GM18951 (cell line): ENCODE results near the gene RAB25.

ENCODE experiments used
- POLR2A ChIP-seq: IDR thresholded peaks from 4 replicates; pipeline ENCODE4 v1.6.1; 2011; ENCODE audit warnings: mild to moderate bottlenecking; ENCODE audit not compliant: insufficient read length, insufficient read depth; ENCODE audit errors: extremely low read depth
- in situ Hi-C: fragments of 300-500 bp; cut with MboI; formaldehyde crosslinking; loops from one replicate; pipeline ENCODE4 v1.12.0; 2022; ENCODE audit warnings: low sequenced_read_pairs, mixed read lengths, inconsistent platforms; ENCODE audit not compliant: unreplicated experiment

RAB25 gene

GRCh38 chr1:156076609-156077429, 15.9 kb downstream of the RAB25 start:
- TF ChIP-seq POLR2A, result peak; percentile 64
- in situ Hi-C loops, result no loop called here

- in situ Hi-C loops, result no loop called here
- TF ChIP-seq POLR2A, result no peak
Measured at GRCh38 chr1:156077430-156077760, 16.4 kb downstream of the RAB25 start.

DNA sequence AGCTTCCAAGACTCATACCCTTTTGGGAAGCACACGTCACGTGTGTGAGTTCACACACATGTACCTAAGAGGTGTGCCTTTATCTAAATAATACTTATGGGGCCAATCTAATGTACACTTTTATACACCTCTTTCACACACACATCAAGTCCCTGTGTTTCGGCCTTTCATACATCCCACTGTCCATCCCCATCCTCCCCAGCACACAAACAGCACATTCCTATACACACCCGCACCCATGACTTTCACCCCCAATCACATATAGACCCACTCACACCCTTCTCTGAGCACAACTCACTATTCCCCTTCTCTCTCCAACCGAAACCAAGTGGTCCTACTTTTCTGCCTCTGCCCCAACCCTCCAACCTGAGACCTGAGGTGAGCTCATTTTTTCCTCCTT, 17.8 kb downstream of the RAB25 start:
- TF ChIP-seq POLR2A, result no peak

GRCh38 chr1:156079762-156080161, 18.8 kb downstream of the RAB25 start:
- in situ Hi-C loops, result no loop called here
- no peak for TF ChIP-seq POLR2A

More for the DNA sequence above, 17.8 kb downstream of the RAB25 start:
- in situ Hi-C loops, result no loop called here

DNA sequence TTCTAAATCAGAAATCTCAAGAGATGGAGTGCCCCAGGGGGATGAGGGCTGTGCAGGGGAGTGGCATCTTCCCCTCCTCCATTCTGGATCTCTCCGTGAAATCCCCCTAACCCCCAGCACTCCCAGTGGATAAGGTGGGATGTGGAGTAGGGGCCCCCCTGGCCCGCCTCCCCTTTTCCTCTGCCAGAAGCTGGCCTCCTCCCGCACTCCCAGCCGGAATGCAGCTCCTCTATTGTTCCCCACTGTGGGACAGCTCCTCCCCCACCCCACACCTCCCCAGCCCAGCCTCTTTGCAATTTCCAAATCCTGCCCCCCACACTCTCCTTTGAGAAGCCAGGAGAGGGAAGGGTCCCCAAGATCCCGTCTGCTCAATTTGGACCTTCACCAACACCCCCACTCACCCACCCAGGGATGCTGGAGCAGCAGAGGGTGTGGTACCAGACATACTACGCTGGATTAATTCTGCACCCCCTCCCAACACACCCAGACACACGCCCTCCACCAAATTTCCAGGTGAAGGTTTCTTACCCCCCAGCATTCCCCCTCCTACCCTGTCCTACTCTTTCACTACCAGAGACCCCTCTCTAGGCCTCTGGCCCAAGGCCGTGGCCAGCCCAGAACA, 19.4 kb downstream of the RAB25 start:
- no peak for TF ChIP-seq POLR2A
- in situ Hi-C loops, result no loop called here

GRCh38 chr1:156080863-156081179, 19.9 kb downstream of the RAB25 start:
- in situ Hi-C loops, result no loop called here
- TF ChIP-seq POLR2A, result no peak

- TF ChIP-seq POLR2A, result no peak
- in situ Hi-C loops, result no loop called here
Measured at GRCh38 chr1:156081180-156081916, 20.4 kb downstream of the RAB25 start.

DNA sequence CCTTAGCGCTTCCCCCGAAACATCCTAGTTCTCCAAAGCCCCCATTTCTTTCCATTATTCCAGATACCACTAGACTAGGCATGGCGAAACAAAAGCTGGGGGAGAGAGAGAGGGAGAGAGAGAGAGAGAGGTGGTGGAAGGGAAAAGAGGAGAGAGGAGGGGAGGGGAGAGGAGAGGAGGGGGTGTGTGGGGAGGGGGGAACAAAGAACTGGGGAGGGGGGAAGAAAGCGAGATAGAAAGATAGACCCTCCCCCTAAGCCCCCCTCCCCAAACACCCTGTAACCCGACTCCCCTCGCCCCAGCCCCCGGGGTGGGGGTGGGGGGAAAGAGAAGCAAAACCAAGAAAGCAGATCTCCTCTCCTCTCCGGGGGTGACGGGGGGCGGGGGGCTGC, 21.0 kb downstream of the RAB25 start:
- TF ChIP-seq POLR2A, result no peak
- in situ Hi-C loops, result no loop called here

DNA sequence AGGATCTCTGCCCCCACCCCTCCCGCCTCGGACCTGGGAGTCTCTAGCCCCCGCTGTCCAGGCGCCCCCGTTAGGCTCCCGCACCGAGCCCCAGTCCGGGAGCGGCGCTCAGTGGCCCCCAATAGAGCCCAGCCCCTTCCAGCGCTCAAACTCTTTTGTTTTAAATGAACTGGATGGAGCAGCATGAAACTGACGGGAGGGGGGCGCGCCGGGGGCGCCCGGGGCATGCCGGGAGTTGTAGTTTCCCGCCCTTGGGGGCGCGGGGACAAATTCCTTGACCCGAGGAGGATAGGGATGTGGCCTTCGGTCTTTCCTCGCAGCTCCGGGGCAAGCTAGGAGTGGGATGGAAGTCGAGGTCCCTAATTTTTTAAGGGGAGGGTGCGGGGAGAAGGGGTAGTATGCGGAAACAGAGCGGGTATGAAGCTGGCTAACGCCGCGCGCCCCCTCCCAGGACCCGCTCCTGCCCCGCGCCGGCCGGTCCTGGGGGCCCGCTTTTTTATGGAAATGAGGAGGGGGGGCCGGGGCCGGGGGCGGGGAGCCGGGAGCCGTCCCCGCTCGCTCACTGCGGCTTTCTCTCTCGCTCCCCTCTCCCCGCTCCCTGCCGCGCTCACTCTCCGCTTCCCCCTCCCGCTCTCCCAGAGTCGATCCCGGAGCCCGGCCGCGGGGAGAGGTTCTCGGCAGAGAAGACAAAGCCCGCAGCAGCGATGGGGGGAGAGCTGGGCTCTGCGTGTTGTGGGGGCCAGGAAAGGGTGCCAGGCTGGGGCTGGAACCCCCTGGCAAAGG, 21.5 kb downstream of the RAB25 start, which contains the start of gene MEX3A:
Gene MEX3A (minus strand): TSS at position 157 of the 783 bp plus-strand sequence. CDS start 467 bp downstream, outside the sequence.
- in situ Hi-C loops, result no loop called here
- no peak for TF ChIP-seq POLR2A

- in situ Hi-C loops, result no loop called here
- TF ChIP-seq POLR2A, result no peak
Measured at GRCh38 chr1:156083800-156084790, 23.1 kb downstream of the RAB25 start.

GRCh38 chr1:156086256-156086662, 25.3 kb downstream of the RAB25 start:
- in situ Hi-C loops, result no loop called here

DNA sequence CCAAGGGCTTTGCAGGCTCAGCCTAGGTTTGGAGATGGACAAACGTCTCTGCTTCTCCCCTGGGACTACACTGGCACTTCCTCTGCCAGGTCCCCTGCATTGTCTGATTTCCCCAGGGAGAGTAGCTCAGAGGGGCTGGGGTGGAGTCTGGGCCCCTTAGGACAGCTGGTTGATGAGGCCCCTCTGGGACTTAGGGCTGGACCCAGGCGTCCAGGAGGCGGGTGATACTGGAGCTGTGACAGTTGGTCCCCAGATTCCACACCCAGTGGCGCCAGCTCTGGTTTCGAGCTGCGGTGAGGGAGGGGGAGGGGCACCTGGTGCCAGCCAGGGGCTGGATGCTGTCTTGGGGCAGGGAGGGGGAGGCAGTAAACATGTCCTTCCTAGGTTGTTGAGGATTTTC, 28.7 kb downstream of the RAB25 start:
- in situ Hi-C loops, result loop anchor here (5.0 to 10.0 kb wide), 2 partner anchors 38 to 225 kb away; no protein-coding TSS in a partner anchor
- TF ChIP-seq POLR2A, result no peak

More at GRCh38 chr1:156086256-156086662, 25.3 kb downstream of the RAB25 start:
- no peak for TF ChIP-seq POLR2A
